GM21723 (cell line): Measurements from ENCODE around the gene TM4SF1.
"Not testable (repeated sequence)": the region's sequence is repeated elsewhere in the genome, so short reads cannot be mapped to it uniquely, and the experiment has no call there.

Source experiments
- ATAC-seq: cut with Tn5 transposase; IDR thresholded peaks from one replicate; pipeline ENCODE4 v1.9.1; 2021; ENCODE audit warnings: mild to moderate bottlenecking, moderate library complexity; ENCODE audit not compliant: unreplicated experiment

The TM4SF1 gene

DNA sequence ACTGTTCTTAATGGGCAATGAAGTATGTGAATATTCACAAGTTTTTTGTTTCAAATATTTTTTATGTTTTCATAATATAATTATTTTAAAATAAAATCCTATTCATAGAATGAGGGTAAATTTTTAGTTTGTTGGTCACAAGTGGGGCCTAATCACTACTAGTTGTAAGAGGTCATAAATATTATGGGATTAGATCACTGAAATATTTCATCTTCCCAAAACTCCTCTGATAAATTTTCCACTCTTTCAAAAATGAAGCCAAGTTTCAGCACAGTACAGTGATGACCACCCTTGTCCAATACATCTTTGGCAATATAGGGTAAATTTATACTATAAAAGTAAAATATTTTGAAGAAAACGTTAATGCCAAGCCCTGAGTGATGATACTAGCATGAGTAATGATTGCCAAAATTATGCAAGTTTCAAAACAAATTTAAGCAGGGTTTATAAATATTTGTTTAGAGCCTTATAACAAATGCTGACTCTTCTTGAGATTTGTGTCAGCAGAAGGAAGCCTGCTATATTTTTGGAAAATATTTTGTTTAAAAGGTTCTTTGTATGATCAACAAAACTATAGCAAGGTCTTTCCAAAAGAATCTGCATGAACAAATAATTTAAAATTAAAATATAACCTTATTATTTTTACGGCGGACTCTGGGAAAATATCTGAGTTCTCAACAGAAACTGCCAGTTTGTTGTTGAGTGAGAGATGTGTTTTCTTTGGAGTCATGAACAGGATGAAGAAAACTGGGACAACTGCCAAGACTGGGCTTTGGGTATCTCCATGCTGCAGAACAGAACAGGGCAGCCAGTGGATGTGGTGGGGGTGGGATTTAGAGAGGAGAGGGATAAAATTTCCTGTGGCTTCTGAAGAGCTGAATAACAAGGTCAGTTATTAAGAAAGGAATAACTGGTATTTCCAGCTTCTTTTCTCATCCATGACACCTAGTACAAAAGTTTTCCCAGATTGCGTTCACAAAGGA lies 17.9 kb upstream of the TM4SF1 start:
- no peak for ATAC-seq

DNA sequence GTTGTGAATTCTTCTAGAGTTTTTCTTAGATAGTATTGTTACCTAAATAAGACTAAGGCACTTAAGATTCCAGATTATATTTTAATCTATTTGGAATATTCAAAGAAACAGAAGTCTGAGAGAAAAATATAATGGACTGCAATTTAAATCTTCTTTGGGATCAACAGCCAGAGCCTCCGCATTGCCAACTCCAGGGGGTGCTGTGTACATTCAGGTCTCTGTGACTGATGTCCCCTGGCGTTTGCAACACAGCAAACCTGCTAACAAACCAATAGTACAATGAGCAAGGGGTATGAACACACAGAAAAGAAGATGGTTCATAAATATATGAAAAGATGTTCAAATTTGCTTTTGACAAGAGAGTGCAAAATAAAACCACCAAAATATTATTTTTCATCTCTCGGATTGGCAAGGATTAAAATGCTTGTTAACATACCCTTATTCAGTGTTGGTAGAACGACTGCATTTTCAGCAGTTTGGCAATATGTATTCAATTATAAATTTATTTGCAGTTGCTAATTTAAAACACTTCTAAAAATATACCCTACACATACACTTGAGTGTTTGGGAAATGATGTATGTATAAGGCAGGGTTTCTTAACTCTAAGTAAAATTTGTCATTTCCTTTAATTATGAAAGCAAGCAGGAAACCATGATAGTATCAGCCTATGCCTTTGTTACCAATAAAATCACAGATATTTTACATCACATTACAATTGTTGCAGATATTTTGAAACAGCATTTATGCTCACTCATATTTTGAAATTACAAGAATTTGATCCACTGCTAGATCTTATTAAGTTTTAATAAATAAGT lies 16.1 kb upstream of the TM4SF1 start:
- no peak for ATAC-seq

DNA sequence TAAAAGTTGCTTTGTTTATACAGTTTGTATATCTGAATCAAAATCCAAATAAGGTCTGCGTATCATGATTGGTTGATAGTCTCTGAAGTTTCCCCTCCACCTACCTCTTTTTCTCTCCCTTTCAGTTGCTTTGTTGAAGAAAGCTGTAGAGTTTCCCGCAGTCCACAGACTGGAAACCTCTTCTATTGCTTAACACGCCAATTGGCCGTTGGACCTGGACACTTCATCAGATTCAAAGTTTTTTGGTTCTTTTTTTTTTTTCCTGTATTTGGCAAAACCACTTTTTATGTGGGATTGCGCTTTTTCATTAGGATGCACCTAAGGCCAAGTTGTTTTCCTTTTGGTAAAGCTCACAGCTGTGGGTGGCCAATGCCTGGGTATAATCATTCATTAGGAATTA lies 14.5 kb upstream of the TM4SF1 start:
- ATAC-seq, result no peak

DNA sequence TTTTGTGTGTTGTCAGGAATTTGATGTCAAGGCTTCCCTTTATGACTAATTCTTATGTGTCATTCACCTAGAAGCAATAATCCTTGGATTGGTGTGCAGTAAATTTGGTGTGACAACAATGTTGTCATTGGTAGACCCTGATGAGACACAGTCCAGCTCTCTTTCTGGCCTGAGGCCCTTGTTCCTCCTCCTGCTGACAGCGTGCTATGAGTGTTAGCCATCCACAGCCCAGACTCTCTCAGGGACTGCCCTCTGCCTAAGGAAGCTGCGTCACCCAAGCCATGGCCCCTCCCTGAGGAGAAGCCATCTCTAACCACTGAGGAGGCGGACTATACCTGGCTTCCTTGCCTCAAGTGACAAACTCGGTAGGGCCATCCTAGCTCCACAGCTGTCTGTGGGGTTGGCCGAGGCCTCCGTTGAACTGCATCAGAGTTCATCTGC lies 13.3 kb upstream of the TM4SF1 start:
- no peak for ATAC-seq

DNA sequence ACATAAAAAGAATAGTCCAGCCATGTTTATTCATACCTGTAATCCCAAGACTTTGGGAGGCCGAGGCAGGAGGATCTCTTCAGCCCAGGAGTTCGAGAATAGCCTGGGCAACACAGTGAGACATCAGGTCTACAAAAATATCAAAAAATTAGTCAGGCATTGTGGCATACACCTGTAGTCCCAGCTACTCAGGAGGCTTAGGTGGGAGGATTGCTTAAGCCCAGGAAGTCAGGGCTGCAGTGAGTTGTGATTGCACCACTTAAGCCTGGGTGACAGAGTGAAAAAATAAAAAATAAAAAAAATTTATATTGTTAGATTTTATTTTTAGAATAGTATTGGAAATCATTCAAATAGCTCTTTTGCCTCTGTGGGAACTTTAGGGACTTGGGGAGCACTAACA lies 12.8 kb upstream of the TM4SF1 start:
- ATAC-seq, result no peak

DNA sequence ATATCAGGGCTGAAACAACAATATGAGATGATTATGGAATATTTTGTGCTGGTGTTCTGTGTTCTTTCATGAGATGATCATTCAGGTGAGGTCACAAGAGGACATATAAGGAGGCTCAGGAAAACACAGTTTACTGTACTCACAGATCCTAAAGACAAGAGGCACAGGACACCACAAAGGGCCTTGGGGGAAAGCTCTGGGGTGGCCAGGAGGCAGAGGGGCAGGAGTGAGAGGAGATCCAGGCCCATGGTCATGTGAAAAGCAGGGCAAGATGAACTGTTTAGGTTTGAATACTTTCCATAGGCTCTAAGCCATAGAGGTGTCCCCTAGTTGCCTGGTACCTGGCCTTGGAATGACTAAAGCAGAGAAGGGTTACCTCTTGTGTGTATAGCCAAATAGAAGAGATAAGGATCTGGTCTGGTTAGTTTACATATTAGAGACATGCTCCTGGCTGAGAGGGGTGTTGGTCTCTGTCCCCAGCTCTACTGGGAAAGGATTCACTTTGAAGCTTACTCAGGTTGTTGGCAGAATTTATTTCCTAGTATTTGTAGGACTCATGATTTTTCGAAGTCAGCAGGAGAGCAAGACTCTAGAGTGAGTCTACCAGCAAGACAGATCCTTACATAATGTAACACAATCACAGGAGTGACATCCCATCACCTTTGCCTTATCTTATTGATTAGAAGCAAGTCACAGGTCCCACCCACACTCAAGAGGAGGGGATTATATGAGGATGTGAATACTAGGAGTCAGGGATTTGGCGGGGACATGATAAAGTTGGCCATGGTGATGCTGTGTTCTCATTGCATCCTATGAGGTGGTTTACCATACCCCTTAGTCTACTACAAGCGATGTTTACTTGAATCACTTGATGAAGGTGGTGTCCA lies 11.3 kb upstream of the TM4SF1 start:
- no peak for ATAC-seq

DNA sequence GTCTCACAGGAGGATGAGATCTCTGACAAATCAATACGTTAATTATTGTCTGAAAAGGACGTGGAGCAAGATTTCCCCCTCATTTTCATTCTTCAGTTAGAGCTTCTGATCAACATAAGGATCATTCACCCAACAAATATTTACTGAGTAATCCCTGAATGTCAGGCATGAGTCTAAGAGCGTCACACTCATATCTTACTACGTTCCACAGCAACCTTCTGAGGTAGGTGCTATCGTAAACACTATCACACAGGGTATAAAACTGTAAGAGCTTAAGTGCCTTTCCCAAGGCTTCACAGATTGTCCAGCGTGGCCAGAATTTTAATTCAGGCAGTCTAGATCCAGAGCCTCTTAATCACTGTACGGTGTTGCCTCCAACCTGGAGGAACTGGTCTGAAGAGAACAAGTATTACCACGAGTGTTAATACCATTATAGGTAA lies 10.6 kb upstream of the TM4SF1 start:
- ATAC-seq, result no peak

DNA sequence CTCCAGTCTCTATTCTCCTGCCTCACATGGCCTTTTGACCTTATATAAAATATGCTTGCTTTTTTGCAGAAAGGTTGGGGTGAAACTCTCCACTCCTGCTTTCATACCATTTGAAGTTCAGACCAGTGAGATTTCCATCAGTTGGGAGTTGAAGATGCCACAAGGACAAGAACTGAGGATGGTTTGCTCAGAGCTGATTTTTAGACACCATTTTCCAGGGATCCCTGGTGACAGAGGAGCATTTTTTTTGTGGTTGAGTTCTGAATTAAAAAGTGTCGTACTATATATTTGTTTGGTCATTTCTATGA lies 8.8 kb upstream of the TM4SF1 start:
- no peak for ATAC-seq

DNA sequence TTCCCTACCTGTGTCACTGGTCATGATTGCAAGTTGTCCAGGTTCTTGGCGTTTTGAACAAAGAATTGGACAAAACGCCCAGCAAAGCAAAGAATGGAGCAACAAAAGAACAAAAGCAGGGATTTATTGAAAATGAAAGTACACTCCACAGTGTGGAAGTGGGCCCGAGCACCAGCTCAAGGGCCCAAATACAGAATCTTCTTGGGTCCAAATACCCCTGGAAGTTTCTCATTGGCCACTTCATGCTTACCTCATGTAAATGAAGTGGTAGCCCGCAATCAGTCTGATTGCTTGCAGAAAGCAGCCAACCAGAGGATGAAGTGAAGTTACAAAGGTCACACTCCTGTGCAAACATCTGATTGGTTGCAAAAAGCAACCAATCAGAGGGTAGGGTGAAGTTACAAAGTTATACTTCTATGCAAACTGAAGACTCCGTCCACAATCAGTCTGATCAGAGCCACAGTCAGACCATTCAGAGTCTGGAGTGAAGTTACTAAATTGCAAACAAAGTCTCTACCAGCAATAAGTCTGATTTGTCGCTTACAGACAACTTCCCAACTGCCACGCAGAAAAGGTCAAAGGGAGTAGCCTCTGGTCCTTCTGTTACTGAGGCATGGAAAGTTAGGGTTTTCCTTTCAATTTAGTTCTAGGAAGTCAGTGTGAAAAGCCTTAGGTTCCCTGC lies 8.3 kb upstream of the TM4SF1 start:
- ATAC-seq, result no peak

DNA sequence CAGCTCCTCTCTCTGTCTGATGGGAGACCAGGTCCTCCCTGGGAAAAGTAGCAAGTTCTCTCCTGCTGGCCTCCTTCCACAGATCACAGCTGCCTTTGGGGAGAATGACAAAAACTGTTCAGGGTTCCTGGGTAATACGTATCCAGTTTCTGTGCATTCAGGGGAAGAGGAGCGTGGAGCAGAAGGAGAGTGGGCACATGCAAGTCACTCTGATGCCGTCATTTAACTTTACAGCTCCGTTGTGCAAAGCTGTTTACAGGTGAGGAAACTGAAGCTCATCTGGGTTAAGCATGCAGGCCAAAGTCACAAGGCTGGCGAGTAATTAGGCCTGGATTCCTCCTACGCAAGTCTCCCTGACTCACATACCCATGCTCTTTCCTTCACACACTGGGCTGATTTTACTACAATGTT lies 7.5 kb upstream of the TM4SF1 start:
- ATAC-seq, result no peak

DNA sequence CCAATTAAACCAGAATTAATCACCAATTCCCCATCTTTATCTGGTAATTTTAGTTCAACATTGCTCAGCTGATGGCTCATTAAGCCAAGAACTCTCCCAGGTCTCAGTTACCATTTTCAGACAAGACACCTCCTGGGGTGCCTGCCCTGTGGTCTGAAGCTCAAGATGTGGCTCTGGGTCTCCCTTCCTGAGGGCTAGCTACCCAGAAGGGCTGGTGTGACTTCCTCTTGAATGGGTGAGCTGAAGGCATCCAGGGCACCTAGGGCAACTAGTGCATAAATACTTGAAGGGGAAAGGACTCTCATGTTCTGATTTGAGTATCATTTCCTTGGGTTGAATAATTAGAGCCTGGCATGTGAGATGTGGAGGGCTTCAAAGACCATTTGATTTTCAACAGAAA lies 6.7 kb upstream of the TM4SF1 start:
- ATAC-seq, result no peak

DNA sequence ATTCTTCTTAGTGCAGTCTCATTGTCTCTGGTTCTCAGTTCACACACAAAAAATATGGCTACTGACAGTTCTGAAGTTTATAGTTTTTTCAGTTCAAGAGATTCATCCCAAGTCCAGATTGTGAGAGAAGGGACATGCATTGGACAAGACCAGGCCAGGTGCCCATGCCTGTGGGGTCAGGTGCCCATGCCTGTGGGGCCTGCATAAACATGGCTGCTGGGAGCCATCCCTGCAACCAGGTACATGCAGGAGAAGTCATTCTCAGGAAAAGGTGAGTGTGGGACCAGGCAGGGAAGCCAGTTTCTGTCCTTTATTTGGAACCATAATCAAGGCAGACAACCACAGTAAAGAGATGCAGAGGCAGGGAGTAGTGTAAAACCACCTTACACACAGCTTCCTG lies 6.3 kb upstream of the TM4SF1 start:
- ATAC-seq, result no peak

DNA sequence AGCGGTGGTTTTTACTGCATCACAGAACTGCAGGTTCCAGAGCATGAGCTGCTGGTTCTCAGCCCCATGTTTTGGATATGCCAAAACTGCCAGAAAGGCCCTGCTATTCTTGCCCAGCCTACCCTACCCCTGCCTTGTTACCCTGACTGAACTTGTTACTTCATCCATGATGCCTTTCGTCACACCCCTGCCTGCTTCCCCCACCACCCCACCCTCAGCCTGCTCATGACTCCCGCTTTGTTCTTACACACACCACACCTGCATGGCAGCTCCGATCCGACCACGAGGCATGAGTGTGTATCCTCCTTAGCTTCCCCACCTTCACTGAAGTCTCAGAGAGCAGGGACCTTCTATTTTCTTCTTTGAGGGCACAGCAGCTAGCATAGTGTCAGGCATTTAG lies 5.1 kb upstream of the TM4SF1 start:
- no peak for ATAC-seq

DNA sequence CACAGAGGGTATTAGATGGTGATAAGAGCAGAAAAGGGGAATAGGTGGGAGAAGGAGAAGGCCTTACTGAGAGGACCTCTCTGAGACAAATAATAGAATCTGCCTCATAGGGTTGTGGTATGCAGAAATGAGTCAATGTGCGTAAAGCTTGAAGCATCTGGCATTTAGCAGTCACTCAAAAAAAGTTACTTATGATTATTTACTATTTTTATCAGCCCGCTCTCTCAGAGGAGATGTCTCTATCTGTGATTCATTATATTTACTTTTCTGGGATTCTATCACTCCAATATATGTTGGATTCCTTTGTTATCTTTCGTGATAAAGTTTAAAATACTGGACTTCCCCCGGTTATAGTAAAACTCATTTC lies 4.6 kb upstream of the TM4SF1 start:
- ATAC-seq, result peak; percentile 56

DNA sequence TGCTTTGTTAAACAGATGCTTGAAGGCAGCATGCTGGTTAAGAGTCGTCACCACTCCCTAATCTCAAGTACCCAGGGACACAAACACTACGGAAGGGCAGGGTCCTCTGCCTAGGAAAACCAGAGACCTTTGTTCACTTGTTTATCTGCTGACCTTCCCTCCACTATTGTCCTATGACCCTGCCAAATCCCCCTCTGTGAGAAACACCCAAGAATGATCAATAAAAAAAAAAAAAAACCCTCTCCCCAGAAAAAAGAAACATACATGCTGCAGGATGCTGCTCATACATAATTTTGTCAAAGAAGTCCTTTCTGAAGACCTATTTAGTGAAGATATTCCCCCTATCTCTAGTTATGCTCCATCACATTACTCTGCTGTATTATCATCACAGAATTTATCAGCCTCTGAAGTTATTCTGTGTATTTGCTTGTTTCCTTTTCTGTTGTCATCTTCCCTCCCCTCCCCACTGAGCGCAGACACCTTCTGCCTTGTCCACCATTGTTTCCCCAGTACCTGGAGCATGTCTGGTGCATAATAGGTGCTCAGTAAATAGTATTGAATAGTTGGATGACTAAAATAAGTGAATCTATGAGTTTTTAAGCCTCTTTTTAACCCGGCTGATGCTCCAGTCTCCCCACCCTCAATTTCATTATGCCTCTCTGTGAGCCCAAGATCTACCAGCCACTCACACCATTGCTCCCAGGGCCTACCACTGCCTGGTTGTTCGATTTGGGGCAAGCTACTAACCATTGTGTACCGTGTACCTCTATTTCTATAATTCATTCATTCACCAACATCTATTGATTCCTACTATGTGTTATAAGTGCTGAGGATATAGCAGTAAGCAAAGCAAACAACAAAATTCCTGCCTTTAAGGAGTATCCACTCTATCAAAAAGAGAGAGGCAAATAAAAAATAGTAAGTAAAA lies 4.0 kb upstream of the TM4SF1 start:
- ATAC-seq, result no peak

DNA sequence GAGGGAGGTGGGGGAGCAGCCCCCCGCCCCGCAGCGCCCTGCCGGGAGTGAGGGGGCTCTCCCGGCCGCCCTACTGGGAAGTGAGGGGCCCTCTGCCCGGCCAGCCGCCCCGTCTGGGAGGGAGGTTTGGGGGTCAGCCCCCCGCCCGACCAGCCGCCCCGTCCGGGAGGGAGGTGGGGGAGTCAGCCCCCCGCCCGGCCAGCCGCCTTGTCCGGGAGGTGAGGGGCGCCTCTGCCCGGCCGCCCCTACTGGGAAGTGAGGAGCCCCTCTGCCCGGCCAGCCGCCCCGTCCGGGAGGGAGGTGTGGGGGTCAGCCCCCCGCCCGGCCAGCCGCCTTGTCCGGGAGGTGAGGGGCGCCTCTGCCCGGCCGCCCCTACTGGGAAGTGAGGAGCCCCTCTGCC lies 2.8 kb upstream of the TM4SF1 start:
- ATAC-seq, result not testable (repeated sequence)

DNA sequence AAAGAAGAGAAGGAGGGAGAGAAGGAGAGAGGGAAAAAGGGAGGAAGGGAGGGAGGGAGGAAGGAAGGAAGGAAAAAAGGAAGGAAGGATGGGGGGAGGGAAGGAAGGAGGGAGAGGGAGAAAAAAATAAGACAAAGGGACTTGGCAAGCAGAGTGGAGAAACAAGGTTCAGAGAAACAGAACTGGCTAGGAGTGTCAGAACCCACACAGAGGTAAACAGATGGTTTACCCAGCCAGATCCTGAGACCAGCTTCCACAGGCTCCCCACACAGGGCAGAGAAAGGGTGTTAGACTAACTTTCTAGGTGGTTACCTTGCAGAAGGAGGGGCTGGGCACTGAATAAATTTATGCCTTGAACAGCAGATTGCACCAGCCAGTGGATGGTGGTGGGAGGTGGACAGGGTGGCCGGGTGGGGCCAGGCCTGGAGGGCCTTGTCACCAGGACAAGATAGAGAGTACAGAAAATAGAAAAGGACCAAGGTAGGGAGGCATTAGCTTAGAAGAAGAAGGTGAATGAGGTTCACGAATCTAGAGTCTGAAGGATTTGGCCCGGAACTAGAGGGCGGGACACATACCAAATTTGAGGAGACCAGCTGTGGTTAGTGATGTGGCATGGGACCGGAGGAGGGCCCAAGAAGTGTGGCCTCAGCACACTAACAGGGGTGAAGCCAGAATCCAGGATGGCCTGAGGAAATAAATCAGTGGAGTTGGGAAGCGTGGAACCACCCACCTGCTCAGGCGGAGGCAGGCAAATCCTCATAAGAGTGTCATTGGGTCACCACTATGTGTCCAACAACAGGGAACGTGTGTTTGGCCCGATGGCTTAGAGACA lies 1.2 kb upstream of the TM4SF1 start:
- no peak for ATAC-seq

DNA sequence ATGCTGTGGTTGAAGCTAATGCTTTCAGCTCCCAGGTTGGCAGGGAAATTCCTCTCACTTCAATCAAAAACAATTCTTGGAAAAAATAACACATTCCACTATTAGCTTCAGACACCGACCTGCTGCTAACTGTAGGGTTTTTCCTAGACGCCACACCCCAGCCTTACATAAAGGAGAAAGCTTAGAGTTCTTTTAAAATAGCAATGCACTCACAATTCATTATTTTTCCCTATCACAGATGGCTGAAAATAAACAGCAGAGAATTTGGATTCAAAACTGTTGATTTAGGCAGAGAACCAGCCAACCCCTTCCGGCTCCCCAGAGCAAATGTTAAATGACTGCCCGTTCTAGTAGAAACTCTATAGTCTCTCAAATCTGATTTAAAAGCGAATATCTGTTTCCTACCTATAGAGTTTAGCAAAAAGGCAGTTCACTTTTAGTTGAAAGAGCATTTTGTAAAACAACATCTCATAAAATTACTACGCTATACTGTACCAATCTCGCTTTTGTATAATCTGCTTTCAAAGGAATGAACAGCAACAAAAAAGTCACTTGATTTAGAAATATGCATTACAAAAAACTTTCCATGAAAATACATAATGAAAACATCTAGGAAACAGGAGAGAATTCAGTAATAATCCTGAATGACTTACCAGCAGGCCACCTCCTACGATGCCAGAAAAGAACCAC lies 586 bp downstream of the TM4SF1 start:
- no peak for ATAC-seq
